ENCODE data around the gene TAF9. TPM values are rescaled to one million over a fixed set of nuclear protein-coding genes. Genes with fewer than 3 reads are reported as not detected.

The TAF9 gene
- total RNA-seq, 1 donor, result 86.2 TPM

DNA sequence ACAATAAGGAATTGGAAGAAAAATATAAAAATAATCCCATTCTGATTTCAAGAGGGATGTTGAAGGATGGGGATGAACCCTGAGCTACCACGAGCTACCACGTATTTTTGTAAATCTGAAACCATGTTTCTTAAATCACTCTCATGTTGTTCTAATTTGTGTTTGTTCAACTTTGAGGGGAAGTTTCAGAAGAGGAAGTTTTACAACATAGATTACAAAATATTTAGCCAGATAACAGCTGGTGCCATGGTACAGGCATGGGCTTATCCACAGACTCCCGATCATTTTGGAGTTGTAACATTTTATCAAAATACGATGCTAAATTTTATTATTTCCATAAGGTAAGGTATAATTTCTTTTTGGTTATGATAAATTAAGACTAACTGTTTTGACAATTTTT is 51.9 kb downstream of the TAF9 start:
- no peak overlapping the region for H3K4me3 ChIP-seq (ENCODE audit: low read depth, low read length)
- DNase-seq (ENCODE audit: low read depth), result no peak
- TF ChIP-seq, protein P1, sequence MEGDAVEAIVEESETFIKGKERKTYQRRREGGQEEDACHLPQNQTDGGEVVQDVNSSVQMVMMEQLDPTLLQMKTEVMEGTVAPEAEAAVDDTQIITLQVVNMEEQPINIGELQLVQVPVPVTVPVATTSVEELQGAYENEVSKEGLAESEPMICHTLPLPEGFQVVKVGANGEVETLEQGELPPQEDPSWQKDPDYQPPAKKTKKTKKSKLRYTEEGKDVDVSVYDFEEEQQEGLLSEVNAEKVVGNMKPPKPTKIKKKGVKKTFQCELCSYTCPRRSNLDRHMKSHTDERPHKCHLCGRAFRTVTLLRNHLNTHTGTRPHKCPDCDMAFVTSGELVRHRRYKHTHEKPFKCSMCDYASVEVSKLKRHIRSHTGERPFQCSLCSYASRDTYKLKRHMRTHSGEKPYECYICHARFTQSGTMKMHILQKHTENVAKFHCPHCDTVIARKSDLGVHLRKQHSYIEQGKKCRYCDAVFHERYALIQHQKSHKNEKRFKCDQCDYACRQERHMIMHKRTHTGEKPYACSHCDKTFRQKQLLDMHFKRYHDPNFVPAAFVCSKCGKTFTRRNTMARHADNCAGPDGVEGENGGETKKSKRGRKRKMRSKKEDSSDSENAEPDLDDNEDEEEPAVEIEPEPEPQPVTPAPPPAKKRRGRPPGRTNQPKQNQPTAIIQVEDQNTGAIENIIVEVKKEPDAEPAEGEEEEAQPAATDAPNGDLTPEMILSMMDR (IDR thresholded peaks at IDR 0.05; ENCODE audit: insufficient read depth, low read length), result no peak

DNA sequence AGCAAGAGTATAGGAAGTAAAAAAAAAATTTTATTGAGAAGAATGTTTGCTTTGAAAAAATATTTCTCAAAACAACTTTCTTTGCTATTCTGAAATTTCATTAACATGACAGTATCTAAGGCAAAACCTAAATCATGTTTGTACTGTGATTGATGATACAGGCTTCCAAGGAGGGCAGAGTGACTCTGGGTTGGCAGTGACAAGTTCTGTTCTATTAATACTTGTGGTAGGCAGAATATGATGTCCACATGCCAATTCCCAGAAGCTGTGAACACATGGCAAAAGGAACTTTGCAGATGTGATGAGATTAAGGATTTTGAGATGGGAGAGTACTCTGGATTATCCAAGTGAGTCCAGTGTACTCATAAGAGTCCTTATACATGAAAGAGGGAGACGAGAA is 53.3 kb downstream of the TAF9 start:
- TF ChIP-seq, protein P1 (IDR thresholded peaks at IDR 0.05; ENCODE audit: insufficient read depth, low read length), result no peak
- no peak for DNase-seq (ENCODE audit: low read depth)
- H3K4me3 ChIP-seq (ENCODE audit: low read depth, low read length), result no peak overlapping the region

Other genes starting within 250 kb of the TAF9 start
- 16.4 and 51.7 TPM in 2 replicates for gene CCNB1, start 202.4 kb downstream of the TAF9 start, total RNA-seq (ENCODE audit: low replicate concordance)
- 9.6 and 20.2 TPM in 2 replicates for gene CENPH, start 179.9 kb downstream of the TAF9 start, total RNA-seq (ENCODE audit: low replicate concordance)
- 22.0 and 50.8 TPM in 2 replicates for gene CDK7, start 134.6 kb downstream of the TAF9 start, total RNA-seq (ENCODE audit: low replicate concordance)
- 8.8 and 9.6 TPM in 2 replicates for gene CCDC125, start 36.7 kb downstream of the TAF9 start, total RNA-seq (ENCODE audit: low replicate concordance)
- gene AK6, start within 50 bp of the TAF9 start, total RNA-seq (ENCODE audit: low replicate concordance), result 47.3 and 55.2 TPM in 2 replicates
- gene RAD17, start 298 bp upstream of the TAF9 start, total RNA-seq (ENCODE audit: low replicate concordance), result 26.1 and 28.6 TPM in 2 replicates
- 0.63 and 0.65 TPM in 2 replicates for gene MARVELD2, start 45.6 kb upstream of the TAF9 start, total RNA-seq (ENCODE audit: low replicate concordance)
- 1.1 and 3.0 TPM in 2 replicates for gene OCLN, start 123.3 kb upstream of the TAF9 start, total RNA-seq (ENCODE audit: low replicate concordance)
- gene GTF2H2C, start 190.7 kb upstream of the TAF9 start, total RNA-seq (ENCODE audit: low replicate concordance), result 53.8 and 67.9 TPM in 2 replicates